Stimulated activated CD8-positive, alpha-beta memory T cell treated with anti-CD3 and anti-CD28 coated beads, Interleukin-12 subunit alpha, Interleukin-12 subunit beta, amount 100 ng/mL, for 24 hours (primary cell): Measurements from ENCODE around the gene ARMS2.

Experiments
- DNase-seq: peaks from one replicate; pipeline ENCODE4 v3.0.0-alpha.2; 2020; ENCODE audit errors: extremely low read depth

Gene ARMS2

GRCh38 chr10:122450353-122450990, 4.0 kb upstream of the ARMS2 start:
- DNase-seq, result no peak

DNA sequence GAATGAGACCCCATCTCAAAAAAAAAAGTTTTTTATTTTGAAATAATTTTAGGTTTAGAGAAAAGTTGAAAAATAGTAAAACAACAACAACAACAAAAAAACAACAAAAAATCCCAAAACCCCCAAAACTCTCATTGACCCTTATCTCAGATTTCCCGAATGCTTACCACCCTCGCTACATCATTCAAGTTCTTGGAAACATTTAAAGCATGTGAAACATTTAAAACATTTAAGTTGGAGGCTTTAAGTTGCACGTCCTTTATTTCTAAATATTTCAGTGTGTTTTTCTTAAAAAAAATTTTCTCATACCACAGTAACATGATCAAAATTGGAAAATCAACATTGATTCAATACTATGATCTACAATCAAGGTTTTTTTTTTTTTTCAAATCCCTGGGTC, 382 bp upstream of the ARMS2 start:
- no peak for DNase-seq

- DNase-seq, result no peak
These were observed 1.1 kb downstream of the ARMS2 start for GRCh38 chr10:122455376-122456079.

- no peak for DNase-seq
These were observed 3.5 kb downstream of the ARMS2 start for GRCh38 chr10:122457934-122458333.

DNA sequence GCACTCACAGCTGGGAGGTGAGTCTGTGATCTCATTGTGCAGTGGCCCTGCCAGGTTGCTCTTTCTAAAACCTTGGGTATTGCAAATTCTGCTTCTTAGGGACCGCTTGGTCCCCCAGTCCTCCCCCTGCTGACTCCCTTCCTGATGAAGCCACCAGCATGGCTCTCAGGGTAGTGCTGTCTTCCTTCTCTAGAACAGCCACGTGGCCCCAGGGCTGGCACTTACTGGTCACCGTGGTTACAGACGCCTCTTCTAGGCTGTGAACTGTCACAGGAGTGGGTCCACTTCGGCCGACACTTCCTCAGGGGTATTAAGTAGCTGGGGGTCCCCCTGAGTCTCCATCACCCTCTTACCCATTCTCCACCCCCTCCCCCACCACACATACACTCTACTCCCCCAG, 4.2 kb downstream of the ARMS2 start:
- no peak for DNase-seq

GRCh38 chr10:122459561-122460273, 5.3 kb downstream of the ARMS2 start:
- no peak for DNase-seq

DNA sequence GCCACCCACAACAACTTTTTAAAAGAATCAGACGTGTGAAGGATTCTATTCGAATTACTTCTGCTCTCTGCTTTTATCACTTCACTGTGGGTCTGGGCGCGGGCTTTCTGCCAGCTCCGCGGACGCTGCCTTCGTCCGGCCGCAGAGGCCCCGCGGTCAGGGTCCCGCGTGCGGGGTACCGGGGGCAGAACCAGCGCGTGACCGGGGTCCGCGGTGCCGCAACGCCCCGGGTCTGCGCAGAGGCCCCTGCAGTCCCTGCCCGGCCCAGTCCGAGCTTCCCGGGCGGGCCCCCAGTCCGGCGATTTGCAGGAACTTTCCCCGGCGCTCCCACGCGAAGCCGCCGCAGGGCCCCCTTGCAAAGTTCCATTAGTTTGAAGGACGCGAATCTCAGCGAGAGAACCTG, 6.4 kb downstream of the ARMS2 start:
- no peak for DNase-seq

GRCh38 chr10:122461367-122461728, 6.9 kb downstream of the ARMS2 start, which contains the start of gene HTRA1:
HTRA1 (plus strand) TSS chr10:122461553; CDS start chr10:122461653, 100 bp downstream.
- no peak for DNase-seq

DNA sequence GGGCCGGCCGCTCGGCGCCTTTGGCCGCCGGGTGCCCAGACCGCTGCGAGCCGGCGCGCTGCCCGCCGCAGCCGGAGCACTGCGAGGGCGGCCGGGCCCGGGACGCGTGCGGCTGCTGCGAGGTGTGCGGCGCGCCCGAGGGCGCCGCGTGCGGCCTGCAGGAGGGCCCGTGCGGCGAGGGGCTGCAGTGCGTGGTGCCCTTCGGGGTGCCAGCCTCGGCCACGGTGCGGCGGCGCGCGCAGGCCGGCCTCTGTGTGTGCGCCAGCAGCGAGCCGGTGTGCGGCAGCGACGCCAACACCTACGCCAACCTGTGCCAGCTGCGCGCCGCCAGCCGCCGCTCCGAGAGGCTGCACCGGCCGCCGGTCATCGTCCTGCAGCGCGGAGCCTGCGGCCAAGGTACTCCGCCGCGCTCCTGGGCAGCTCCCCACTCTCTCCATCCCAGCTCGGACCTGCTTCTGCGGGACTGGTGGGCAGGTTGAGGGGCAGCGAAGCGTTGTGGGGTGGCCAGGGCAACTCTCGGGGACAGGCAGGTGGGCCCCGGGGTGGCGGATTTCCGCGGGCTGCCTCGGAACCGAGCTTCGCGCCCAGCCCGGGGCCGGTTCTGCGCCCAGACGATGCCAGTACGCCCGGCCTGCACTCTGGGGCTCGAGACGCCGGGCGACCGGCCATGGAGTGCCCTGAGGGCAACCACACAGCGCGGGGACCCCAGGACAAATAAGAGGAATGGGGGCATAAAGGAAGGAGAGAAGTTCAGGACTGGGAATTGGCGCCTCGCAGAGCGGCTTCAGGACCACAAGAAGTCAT, 7.5 kb downstream of the ARMS2 start:
- no peak for DNase-seq

DNA sequence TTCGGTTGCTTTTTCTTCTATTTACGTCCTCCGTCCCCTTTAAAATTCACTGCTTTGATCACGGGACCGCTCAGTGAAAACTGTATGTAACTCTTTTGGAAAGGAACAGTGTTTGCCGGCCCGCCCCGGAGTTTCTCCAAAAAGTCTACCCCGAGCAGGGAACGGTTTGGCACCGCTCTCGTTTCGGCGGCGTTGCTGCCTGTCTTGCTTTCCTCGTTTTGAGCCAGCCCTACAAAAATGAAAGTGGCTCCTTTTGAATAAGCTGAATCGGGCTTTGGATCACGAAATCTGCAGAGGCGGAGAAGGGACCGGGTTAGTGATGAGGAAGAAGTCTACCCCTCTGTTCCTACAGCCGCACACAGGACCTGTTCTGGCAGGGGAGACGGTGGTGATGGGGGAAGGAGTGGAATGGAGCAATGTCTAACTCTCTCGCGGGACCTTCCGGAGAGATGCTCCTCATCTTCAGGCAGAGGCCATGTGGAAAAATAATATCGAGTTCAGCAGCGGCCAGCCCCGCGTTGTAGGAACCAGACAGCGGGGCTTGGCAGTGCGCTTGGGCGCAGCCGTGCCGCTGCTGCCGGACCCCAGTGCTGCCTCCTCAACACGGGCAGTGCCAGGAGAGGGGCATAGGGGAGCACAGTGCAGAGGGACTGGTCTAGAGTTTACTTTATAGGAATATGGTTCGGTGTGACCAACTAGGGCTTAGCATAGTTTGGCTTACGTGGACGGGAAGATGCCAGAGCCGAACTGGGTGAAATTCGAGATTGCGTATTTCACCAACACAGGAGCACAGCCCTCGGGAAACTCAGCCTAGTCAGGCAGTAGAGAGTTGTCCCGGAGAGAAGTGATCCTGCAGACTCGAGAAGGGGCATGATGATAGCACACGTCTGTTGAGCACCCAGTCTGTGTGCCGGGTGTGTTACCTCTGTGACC, 8.3 kb downstream of the ARMS2 start:
- DNase-seq, result no peak

GRCh38 chr10:122463466-122464249, 9.2 kb downstream of the ARMS2 start:
- DNase-seq, result no peak

- no peak for DNase-seq
These were observed 9.7 kb downstream of the ARMS2 start for GRCh38 chr10:122464250-122464510.

- no peak for DNase-seq
These were observed 10.1 kb downstream of the ARMS2 start for GRCh38 chr10:122464586-122464985.

GRCh38 chr10:122465401-122466040, 11.1 kb downstream of the ARMS2 start:
- DNase-seq, result no peak

DNA sequence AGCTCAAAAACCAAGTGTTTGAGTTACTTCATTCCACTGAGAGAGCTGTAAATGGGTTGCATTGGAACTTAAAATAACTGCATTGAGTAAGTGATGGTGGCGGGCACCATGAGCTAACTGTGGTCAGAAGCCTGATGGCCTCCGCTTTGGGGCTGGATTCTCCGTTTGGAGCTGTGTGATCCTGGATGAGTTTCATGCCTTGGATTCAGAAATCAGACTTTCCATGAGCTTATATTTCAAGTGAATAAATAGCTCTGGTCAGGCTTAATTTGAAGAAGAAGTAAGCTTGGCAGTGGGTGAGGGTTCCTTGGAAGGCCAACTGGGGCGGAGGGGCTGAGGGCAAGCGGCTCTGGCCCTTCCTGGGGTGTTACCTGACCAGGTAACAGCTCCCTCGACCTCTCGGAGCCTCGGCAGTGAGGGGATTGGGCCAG, 12.5 kb downstream of the ARMS2 start:
- no peak for DNase-seq

GRCh38 chr10:122467701-122468100, 13.2 kb downstream of the ARMS2 start:
- no peak for DNase-seq

- DNase-seq, result no peak
These were observed 14.0 kb downstream of the ARMS2 start for GRCh38 chr10:122468307-122468925.

- DNase-seq, result no peak
These were observed 14.7 kb downstream of the ARMS2 start for GRCh38 chr10:122468926-122469781.

DNA sequence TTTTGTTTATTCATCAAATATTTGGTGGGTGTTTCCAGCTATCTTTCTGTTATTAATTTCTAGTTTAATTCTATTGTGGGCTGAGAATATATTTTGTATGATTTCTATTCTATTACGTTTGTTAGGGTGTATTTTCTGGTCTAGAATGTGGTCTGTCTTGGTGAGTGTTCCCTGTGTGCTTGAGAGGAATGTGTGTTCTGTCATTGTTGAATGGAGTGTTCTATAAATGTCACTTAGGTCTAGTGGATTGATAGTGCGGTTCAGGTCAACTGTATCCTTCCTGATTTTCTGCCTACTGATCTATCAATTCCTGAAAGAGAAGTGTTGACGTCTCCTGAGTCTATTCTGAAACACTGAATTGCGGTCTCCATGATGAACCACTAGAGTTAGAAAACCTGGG, 15.4 kb downstream of the ARMS2 start:
- DNase-seq, result no peak
